IPS DF 19.7 (cell line): ENCODE results near the gene ATP2B3.

ENCODE experiments used
- DNase-seq: peaks from one replicate; pipeline ENCODE4 v3.0.0-alpha.2; 2013; ENCODE audit warnings: low read depth, low spot score

The ATP2B3 gene

DNA sequence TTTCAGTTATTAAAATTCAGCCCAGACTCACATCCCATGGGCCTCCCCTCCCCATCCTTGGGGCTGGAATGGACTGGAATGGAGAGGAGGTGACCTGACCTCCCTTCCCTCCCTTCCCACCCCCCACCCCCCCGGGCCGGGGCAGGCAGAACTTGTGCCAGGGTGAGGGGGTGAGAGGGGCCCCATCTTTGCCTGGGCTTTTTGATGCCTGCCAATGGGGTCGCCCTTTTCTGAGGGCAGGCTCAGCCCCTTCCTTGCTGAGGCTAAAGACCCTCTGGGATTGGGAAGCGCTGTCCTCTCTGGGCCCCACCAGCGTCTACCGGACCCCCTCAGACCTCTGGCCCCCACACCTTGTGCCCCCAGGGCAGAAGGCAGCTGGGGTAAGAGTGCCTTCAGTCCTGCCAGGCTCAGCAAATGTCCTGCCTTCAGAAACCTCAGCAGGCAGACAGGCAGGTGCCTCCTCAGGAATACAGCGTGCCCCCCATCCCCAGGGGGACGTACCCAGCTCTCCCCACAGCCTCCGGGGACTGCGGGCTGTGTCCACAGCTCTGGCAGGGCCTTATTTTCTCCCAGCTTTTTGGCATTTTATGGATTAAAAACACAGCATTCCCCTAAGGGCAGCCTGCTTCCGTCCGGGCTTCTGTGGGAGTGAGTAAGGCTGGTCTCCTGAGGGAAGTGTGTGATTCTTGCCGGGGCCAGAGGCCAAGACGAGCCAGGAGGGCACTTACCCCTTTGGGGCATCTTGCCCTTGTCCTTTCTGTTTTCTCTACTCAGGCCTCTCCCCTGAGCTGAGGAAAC lies 94.1 kb downstream of the ATP2B3 start:
- DNase-seq, result no peak

- DNase-seq, result no peak
Observed at GRCh38 chrX:153612413-153612812, 95.0 kb downstream of the ATP2B3 start.

DNA sequence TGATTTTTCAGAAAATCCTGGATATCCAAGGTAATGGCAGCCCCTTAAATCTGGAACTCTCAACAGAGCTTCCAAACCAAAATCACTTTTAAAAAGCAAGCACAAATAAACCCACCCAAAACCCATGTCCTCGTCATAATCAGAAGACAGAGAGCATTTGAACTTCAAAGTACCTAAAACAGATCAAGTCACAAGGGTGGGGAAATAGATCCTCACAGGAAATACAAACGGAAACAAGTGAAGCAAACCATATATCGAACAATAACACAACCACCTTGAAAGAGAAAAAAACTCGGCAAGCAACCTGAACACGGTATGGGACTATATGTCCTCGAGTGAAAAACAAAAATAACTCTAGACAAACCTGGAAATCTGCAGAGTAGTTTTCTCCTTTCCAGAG lies 97.4 kb downstream of the ATP2B3 start:
- DNase-seq, result no peak

DNA sequence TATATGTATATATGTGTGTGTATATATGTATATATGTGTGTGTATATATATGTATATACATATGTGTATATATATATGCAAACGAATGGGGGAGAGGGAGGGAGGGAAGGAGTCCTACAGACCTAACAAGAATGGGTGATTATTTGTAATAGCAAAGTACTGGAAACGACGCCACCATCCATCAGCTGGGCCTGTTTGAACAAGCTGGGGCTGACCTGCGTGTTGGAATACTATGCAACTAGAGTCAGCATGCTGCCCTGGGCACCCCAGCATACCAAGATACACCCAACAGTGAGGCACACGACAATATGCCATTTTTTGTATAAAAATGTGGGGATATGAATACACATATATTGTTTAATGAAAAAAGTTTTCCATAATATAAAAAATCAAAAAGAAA lies 103.1 kb downstream of the ATP2B3 start:
- no peak for DNase-seq

- no peak for DNase-seq
Observed at GRCh38 chrX:153621949-153622598, 104.6 kb downstream of the ATP2B3 start.

- DNase-seq, result no peak
Observed at GRCh38 chrX:153622661-153623309, 105.3 kb downstream of the ATP2B3 start.

DNA sequence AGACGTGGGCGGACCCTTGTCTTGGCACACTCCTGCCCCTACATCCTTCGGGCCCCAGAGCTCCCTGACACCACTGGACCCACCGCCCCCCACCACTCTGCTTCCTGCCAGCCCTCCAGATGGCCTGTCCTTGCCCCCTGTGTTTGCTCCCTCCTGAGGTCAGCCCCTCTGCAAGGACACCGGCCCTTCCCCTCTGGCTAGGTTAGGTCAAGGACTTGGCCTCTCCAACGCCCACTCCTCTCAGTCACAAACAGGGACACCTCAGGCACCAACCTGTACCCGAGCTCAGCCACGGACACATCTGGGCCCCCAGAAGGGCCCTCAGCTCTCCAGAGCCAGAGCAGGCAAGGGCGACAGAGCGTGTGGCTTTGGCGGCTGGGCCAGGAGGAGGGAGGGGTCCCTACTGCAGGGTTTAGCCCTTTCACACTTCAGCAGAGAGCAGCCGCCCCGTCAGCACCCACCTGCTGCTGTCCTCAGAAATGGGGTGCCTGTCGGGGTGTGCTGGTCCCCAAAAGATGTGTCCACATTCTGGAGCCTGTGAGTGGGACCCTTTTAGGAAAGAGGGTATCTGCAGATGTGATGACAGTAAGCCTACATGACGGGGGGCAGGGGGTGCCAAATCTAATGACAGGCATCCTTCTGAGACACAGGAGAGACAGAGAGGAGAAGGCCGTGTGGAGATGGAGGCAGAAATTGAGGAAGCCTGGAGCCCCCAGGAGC lies 106.0 kb downstream of the ATP2B3 start:
- DNase-seq, result no peak

DNA sequence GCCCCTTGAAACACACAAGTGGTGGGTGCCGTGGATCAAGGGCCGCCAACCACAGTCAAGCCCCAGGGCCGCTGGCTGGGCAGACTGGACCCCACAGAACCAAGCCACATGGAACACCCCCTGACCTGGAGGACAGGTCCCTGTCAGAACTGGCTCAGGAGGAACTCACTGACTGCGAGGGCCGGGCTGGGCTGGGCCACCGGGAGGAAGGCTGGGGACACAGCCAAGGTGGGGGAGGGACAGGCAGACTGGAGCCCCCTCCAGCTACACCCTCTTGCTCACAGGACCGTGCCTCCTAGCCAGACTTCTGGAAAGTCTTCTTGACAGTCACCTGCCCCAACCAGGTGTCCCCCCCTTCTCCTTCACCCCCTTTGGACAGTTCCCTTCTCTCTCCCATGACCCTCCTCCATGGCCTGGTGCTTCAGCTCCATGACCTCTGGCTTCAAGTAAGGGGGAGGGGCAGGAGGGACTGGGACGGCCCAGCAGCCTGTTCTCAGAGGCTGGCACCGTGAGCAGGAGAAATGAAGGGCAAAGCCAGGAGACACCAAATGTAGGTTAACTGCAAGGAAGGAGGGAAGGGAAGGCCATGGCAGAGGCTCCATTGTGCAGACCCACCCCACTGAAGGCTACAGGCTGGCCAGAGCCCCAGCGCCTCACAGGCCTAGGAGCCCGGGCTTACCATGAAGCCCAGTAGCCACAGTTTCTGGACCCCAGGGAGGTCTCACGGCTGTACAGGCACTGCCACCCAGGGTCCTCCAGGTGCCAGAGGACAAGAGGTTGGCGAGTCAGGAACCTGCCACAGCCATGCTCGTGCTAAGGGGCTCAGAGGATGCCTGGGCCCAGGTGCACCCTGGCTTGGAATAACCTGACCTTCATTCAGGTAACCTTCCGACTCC lies 107.0 kb downstream of the ATP2B3 start:
- no peak for DNase-seq

- no peak for DNase-seq
Observed at GRCh38 chrX:153625271-153626024, 108.0 kb downstream of the ATP2B3 start.

DNA sequence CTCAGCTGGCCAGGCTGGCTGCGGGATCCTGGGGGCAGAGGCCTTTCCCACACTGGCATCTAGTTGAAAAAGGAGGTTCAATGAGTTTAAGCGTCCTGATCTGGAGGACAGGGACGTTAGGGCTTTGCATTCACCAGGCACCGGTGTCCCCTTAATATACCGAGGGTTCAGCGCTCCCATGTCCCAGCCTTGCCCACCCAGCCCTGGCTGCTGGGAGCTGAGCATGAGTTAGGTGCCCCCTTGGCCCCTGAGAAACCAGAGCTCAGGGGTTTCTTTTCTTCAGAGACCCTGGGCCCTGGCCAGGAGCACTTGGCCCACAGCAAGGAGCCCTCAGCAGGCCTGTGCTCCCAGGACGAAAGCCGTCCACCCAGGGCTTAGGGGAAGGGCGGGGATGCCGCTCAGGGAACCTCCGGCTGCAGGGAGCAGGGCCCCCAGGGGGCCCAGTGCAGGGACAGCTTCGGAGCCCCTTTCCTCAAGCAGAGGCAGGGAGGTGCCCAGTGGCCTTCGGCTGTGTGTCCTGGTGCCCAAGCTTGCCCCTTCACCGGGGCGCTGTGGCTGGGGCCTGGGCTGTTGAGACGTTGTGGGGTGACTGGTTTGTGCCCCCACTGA lies 108.7 kb downstream of the ATP2B3 start:
- no peak for DNase-seq

DNA sequence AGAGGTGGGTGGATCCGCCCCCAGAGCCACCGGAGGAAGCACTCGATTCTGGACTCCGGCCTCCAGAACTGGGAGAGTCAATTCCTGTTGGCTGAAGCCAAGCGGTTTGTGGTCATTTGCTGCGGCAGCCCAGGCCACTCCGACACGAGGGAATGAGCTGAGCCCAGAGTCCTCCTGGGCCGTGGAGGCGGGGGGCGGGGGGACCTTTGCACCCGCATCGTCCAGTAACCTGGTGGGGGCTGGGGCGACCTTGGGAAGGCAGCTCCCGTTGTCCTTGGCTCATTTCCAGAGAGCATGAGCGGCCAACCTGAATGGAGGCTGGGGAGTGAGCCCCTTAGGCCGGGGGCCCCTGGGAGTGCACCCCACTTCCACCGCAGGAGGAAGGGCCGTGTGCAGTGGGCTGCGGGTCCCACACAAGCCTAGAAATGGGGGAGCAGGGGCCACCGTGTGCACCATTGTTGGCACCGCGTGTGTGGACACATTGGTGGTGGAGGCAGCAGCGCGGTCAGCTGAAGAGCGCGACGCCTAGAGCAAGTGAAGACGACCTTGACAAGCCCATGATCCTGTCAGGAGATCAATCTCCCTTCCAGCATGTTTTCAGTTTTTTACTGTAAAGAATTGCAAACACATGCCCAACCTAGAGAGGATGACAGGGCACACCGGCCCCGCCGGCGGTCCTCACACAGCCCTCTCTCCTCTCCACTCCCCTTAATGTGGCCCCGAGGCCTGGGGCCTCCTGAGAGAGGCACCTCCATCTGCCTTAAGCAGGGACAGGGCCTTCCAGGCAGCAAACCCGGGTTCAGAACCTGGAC lies 109.6 kb downstream of the ATP2B3 start:
- DNase-seq, result no peak

- DNase-seq, result no peak
Observed at GRCh38 chrX:153627675-153628111, 110.3 kb downstream of the ATP2B3 start.

DNA sequence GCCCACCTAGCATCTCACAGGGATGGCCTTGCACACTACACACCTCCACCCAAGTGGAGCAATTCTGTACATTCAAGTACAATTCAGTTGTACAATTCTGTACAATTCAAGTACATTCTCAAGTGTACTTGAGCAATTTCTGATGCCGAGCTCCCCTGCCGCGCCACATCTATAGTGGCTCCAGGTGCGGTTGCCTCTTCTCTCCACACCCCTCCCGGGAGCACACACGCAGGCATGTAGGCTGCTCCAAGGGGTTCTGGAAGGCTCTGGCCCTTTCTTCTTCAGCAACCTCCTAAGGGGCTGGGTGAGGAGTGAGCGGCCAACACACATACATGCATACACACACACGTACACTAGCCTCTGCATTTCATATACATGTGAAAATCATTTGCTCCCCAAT lies 110.7 kb downstream of the ATP2B3 start:
- DNase-seq, result no peak

- no peak for DNase-seq
Observed at GRCh38 chrX:153628665-153629064, 111.2 kb downstream of the ATP2B3 start.

GRCh38 chrX:153631346-153631745 lies 113.9 kb downstream of the ATP2B3 start:
- no peak for DNase-seq

GRCh38 chrX:153631907-153632594 lies 114.6 kb downstream of the ATP2B3 start:
- no peak for DNase-seq
